ENCODE data around the gene PLCH1.

The PLCH1 gene

DNA sequence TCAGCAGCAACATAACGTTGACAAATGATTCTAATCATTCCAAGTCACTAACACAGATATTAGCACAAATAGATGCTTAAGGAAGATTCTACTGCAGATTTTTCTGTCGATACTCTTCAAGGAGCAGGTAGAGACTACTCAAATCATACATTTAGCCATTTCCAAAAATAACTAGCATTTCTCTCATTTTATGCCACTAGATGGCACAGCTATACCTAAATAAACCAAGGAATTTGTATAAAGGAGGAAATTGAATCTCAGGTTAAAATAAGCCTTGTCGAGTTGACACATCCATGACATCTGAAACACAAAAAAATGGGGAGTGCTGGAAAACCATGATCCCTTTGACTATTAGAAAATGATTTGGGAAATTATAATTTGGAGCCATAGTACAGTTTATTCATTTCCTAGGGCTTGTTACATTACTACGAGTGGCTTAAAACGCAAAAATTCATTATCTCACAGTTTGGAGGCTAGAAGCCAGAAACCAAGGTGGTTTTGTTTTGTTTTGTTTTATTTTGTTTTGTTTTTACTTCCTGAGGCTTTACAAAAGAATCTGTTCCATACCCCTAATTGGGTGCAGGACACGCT lies 391.9 kb downstream of the PLCH1 start:
- peaks cover 15% of the 10 kb centered on the region for H3K4me1 ChIP-seq (ENCODE audit: control insufficient read depth, low read length)
- H3K9me2 ChIP-seq (replicated peaks; ENCODE audit: control insufficient read depth, low read length): no peaks in the 10 kb centered on the region
- H3K27me3 ChIP-seq (ENCODE audit: control insufficient read depth, low read length): no peaks in the 10 kb centered on the region
- H3F3A ChIP-seq (ENCODE audit: control insufficient read depth, insufficient read depth): no peaks in the 10 kb centered on the region; the same call in 1 of the 2 replicates
- H4K20me1 ChIP-seq (ENCODE audit: control insufficient read depth, insufficient read depth, low read depth, low read length): no peaks in the 10 kb centered on the region
- H3K4me3 ChIP-seq (ENCODE audit: low read length): no peak overlapping the region
- H3K4me2 ChIP-seq (ENCODE audit: low read length): no peak overlapping the region
- H3K79me2 ChIP-seq (ENCODE audit: control insufficient read depth, low read length): no peaks in the 10 kb centered on the region
- H3K9me3 ChIP-seq (ENCODE audit: control insufficient read depth, insufficient read depth, low read length): peaks cover 2% of the 10 kb centered on the region; the same call in 1 of the 2 replicates
- no peak for TF ChIP-seq EZH2phosphoT487 (IDR thresholded peaks at IDR 0.05; ENCODE audit: borderline replicate concordance, low read length)
- TF ChIP-seq, protein P1, sequence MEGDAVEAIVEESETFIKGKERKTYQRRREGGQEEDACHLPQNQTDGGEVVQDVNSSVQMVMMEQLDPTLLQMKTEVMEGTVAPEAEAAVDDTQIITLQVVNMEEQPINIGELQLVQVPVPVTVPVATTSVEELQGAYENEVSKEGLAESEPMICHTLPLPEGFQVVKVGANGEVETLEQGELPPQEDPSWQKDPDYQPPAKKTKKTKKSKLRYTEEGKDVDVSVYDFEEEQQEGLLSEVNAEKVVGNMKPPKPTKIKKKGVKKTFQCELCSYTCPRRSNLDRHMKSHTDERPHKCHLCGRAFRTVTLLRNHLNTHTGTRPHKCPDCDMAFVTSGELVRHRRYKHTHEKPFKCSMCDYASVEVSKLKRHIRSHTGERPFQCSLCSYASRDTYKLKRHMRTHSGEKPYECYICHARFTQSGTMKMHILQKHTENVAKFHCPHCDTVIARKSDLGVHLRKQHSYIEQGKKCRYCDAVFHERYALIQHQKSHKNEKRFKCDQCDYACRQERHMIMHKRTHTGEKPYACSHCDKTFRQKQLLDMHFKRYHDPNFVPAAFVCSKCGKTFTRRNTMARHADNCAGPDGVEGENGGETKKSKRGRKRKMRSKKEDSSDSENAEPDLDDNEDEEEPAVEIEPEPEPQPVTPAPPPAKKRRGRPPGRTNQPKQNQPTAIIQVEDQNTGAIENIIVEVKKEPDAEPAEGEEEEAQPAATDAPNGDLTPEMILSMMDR (IDR thresholded peaks at IDR 0.05; ENCODE audit: low read depth, low read length, poor library complexity, severe bottlenecking): peak; percentile 64
- no peaks in the 10 kb centered on the region for H3K36me3 ChIP-seq (ENCODE audit: control insufficient read depth, low read length)
- no peak overlapping the region for H3K27ac ChIP-seq (ENCODE audit: low read depth, low read length)

DNA sequence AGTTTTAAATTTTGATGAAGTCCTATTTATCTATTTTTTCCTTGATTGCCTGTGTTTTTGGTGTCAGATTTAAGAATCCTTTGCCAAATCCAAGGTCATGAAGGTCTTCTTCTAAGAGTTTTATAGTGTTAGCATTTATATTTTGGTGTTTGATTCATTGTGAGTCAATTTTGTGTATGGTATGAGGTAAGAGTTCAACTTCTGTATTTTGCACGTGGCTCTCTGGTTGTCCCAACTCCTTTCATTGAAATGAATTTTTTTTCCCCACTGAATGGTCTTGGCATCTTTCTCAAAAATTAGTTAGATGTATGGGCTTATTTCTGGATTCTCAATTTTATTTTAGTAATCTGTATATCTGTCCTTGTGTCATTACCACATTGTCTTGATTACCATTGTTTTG lies 394.3 kb downstream of the PLCH1 start:
- Histone ChIP-seq H4K20me1 (ENCODE audit: control insufficient read depth, insufficient read depth, low read depth, low read length) (no peaks in the 10 kb centered on the region), H3K4me2 (ENCODE audit: low read length) (no peak overlapping the region), H3F3A (ENCODE audit: control insufficient read depth, insufficient read depth) (no peaks in the 10 kb centered on the region; the same call in 1 of the 2 replicates), H3K4me3 (ENCODE audit: low read length) (no peak overlapping the region), H3K27me3 (ENCODE audit: control insufficient read depth, low read length) (no peaks in the 10 kb centered on the region), H3K9me2 (replicated peaks; ENCODE audit: control insufficient read depth, low read length) (no peaks in the 10 kb centered on the region), H3K36me3 (ENCODE audit: control insufficient read depth, low read length) (no peaks in the 10 kb centered on the region), H3K4me1 (ENCODE audit: control insufficient read depth, low read length) (peaks cover 5% of the 10 kb centered on the region), H3K9me3 (ENCODE audit: control insufficient read depth, insufficient read depth, low read length) (peaks cover 2% of the 10 kb centered on the region; the same call in 1 of the 2 replicates), H3K79me2 (ENCODE audit: control insufficient read depth, low read length) (no peaks in the 10 kb centered on the region), H3K27ac (ENCODE audit: low read depth, low read length) (no peak overlapping the region)
- TF ChIP-seq, protein P1 (IDR thresholded peaks at IDR 0.05; ENCODE audit: low read depth, low read length, poor library complexity, severe bottlenecking): no peak
- TF ChIP-seq EZH2phosphoT487 (IDR thresholded peaks at IDR 0.05; ENCODE audit: borderline replicate concordance, low read length): no peak

DNA sequence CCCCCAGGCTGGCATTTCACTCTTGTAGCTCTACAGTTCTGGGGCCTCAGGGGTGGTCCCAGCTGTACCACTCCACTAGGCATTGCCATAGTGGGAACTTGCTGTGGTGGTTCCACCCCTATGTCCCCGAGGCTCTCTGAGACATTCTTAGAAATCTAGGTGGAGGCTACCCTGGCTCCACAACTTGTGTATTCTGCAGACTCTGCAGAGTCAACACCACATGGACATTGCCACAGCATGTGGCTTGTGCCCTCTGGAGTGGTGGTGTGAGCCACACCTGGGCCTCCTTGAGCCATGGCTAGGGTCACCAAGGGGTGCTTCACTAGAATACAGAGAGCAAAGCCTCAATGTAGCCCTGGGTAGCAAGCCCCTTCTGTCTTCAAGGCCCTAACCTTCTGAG lies 397.0 kb downstream of the PLCH1 start:
- Histone ChIP-seq H3F3A (ENCODE audit: control insufficient read depth, insufficient read depth) (no peaks in the 10 kb centered on the region; the same call in 1 of the 2 replicates), H3K79me2 (ENCODE audit: control insufficient read depth, low read length) (no peaks in the 10 kb centered on the region), H3K4me2 (ENCODE audit: low read length) (no peak overlapping the region), H3K4me3 (ENCODE audit: low read length) (no peak overlapping the region), H3K27ac (ENCODE audit: low read depth, low read length) (no peak overlapping the region), H3K36me3 (ENCODE audit: control insufficient read depth, low read length) (no peaks in the 10 kb centered on the region), H3K9me2 (replicated peaks; ENCODE audit: control insufficient read depth, low read length) (no peaks in the 10 kb centered on the region), H3K4me1 (ENCODE audit: control insufficient read depth, low read length) (peaks cover 5% of the 10 kb centered on the region), H3K27me3 (ENCODE audit: control insufficient read depth, low read length) (no peaks in the 10 kb centered on the region), H3K9me3 (ENCODE audit: control insufficient read depth, insufficient read depth, low read length) (peaks cover 2% of the 10 kb centered on the region; the same call in 1 of the 2 replicates), H4K20me1 (ENCODE audit: control insufficient read depth, insufficient read depth, low read depth, low read length) (no peaks in the 10 kb centered on the region)
- no peak for TF ChIP-seq EZH2phosphoT487 (IDR thresholded peaks at IDR 0.05; ENCODE audit: borderline replicate concordance, low read length)
- TF ChIP-seq, protein P1 (IDR thresholded peaks at IDR 0.05; ENCODE audit: low read depth, low read length, poor library complexity, severe bottlenecking): no peak
